GM10266 (cell line): Measurements from ENCODE around the gene ZNF526.

Source experiments
- DNase-seq: peaks from one replicate; pipeline ENCODE4 v3.0.0; 2012; ENCODE audit errors: extremely low spot score
- TF ChIP-seq, protein P1 (sequence below): IDR thresholded peaks from 2 replicates; pipeline ENCODE4 v1.5.1; 2012; ENCODE audit warnings: mild to moderate bottlenecking, low read depth; ENCODE audit not compliant: control insufficient read depth, insufficient read depth; ENCODE audit errors: missing control alignments

ZNF526 gene

DNA sequence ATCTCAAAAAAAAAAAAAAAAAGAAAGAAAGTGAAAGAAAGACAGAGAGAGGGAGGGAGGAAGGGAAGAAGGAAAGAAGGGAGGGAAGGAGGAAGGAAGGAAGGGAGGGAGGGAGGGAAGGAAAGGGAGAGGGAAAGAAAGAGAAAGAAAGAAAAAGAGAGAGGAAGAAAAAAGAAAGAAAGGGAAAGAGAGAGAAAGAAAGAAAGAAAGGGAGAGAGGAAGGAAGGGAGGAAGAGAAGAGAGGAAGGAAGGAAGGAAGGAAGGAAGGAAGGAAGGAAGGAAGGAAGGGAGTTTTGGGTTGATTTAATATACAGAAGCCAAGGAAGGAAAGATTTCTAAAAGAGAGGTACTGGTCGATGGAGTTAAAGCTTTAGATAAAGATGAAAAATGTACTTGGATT lies 31.4 kb upstream of the ZNF526 start:
- TF ChIP-seq, protein P1, sequence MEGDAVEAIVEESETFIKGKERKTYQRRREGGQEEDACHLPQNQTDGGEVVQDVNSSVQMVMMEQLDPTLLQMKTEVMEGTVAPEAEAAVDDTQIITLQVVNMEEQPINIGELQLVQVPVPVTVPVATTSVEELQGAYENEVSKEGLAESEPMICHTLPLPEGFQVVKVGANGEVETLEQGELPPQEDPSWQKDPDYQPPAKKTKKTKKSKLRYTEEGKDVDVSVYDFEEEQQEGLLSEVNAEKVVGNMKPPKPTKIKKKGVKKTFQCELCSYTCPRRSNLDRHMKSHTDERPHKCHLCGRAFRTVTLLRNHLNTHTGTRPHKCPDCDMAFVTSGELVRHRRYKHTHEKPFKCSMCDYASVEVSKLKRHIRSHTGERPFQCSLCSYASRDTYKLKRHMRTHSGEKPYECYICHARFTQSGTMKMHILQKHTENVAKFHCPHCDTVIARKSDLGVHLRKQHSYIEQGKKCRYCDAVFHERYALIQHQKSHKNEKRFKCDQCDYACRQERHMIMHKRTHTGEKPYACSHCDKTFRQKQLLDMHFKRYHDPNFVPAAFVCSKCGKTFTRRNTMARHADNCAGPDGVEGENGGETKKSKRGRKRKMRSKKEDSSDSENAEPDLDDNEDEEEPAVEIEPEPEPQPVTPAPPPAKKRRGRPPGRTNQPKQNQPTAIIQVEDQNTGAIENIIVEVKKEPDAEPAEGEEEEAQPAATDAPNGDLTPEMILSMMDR = no peak
- no peak for DNase-seq

DNA sequence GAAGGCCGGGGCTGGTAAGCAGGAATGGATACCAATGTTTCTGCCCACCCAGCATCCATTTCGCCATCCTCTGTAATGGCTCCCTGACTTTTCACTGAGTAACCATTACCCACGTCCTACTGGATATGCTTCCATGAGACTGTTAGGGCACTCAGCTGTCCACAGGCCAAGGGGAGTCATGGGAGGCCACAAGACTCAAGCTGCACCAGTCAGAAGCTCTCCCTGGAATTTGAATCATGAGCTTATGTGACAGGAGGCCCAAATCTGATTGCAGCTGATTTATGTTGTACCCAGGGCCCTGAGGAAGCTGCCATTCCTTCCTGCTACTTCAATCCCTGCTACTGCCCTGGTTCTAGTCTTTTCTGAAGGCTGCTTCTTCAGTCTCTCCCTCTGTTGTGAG lies 31.0 kb upstream of the ZNF526 start:
- TF ChIP-seq, protein P1 = no peak
- no peak for DNase-seq

DNA sequence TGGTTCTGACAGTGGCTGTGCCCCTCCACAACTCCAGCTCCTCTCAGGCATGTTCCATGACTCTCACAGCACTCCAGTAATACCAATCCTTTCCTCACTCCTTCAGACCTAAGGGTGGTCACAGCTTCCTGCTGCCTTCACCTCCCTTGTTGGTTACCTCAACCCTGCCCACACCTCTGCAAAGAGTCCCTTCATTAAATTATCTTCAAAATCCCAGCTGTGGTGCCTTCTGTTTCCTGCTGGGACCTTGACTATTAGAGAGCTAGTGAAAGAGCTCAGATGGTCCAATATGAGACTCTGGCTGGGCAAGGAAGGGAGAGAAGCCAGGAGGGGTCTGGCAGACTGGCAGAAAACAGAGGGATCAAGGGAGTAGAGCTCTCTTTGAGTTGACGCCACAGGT lies 28.8 kb upstream of the ZNF526 start:
- no peak for DNase-seq
- TF ChIP-seq, protein P1 = no peak

DNA sequence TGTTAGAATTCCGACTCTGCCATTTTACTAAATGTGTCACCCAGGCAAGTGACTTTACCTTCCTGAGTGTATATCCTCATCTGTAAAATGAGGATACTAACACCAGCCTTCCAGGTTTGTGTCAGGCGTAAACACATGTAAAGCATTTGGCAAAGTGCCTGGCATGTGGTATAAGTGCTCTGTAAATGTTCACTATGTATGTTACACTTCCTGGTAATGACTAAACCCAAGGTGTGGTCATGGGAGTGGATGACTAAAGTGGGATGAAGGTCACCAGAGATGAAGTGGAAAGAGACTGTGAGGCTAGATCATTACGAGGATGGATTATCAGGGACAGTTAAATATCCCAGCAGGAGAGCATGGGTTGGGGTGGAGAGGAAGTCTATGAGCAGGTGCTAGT lies 28.3 kb upstream of the ZNF526 start:
- no peak for DNase-seq
- TF ChIP-seq, protein P1 = no peak

DNA sequence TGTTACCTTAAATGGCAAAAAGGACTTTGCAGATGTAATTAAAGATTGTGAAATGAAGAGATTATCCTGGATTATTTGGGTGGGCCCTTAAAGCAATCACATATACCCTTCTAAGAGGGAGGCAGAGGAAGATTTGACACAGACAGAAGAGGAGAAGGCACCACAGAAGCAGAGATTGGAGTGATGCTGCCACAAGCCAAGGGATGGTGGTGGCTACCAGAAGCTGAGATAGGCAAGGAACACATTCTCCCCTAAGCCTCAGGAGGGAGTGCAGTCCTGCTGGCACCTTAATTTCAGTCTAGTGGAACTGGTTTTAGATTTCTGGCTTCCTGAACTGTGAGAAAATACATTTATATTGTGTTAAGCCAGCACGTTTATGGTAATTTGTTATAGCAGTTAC lies 26.8 kb upstream of the ZNF526 start:
- DNase-seq = no peak
- TF ChIP-seq, protein P1 = no peak

DNA sequence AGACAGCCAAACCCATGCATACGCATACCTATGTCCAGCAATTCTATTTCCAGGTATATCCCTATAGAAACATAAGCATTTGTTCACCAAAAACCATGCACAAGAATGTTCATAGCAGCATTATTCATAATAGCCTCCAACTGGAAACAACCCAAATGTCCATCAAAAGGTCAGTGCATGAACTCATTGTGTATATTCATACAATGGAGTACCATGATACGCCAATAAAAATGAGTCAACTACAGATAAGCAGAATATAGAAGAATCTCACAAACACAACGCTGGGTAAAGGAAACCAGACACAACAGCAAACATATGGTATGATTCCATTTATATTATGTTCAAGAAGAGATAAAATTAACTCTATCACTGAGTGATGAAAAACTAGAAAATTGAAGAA lies 26.4 kb upstream of the ZNF526 start:
- TF ChIP-seq, protein P1 = no peak
- no peak for DNase-seq

DNA sequence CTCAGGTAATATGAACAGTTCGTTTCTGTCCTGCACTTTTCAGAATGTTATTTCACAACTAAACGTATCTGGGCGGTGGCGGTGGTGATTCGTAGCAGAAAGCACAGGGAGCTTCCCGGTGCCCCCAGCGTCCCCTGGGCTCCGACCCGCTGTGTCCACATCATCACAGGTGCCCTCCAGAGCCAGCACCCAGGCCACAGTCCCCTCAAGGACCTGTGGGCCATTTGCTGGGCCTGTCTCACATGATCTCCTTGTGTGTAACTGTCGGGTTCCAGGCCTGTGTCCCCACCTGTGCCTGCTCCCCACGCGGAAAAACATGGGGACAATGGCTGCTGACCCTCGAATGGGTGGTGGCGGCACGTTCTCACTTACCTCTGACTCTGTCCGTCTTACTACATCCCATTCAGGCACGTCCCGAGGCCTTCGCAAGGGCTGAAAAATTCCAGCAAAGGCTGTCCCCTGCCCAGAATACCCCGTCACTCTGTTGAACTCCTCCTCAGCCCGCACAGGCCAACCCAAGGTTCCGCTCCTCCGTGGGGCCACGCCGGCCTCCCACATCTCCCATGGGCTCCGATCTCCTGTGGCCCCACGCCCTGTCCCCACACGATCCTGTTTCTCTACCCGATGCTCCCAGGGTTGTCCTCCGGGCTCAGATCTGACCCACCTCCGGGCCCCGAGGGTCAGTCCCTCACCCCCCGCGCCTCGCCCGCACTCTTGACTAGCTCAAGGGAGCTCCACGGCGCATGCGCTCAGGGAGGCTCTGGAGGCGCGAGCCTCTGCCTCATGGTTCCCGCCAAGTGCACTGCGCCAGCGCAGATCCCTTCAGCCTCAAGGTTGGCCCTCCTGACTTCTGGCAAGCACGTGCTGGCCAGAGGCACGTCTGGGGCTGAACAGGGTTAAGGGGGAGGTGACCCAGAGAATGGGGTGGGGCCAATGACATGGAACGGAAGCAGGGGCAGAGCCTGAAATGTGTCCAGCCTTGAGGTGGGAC lies 23.8 kb upstream of the ZNF526 start:
- TF ChIP-seq, protein P1 = no peak

More for the DNA sequence above, 23.8 kb upstream of the ZNF526 start:
- no peak for DNase-seq
